ENCODE results near the gene MBNL1. TPM values are rescaled to one million over a fixed set of nuclear protein-coding genes. Genes with fewer than 3 reads are reported as not detected.

The MBNL1 gene
- total RNA-seq, 1 donor from 2014 or later, result 36.2 TPM

DNA sequence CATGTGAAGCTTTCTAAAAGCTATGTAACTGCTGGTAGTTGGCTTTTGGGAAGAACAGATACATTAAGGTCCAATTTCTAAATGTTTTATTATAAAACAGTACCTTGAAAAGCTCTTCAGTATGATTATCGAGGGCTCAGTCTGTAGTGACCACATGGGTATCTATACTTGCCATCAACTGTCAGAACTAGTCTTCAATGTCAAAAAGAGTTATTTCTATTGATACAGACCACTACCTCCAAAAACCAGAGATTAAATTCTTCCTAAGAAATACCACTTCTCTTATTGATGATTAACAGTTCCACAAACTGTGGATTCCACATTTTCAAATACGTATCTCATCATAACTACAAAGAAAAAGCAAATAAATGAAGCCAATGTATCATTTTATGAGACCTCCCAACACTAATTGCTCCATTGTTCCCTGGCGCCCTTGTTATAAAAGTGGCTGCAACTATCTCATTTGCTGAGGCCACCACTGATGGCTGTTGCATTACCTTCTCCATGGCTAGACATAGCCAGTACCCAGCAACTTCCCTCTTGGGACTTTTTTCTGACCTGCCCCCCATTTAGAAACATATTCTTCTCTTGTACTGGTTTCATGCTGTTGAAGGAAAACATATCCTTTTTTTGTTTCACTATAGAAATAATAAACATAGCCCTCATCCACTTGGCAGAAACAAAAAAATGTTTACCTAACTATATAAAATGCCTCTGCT, 33.9 kb upstream of the MBNL1 start:
- Mint-ChIP-seq H3K9me3 (peaks cover 3% of the 10 kb centered on the region), H3K36me3 (ENCODE audit: low read depth) (no peaks in the 10 kb centered on the region), H3K4me3 (no peak overlapping the region), H3K27me3 (ENCODE audit: low read depth) (no peaks in the 10 kb centered on the region), H3K4me1 (peaks cover 4% of the 10 kb centered on the region), H3K27ac (ENCODE audit: unreplicated experiment) (no peak overlapping the region)
- TF ChIP-seq CTCF (conservative IDR thresholded peaks at IDR 0.05), result no peak
- DNase-seq (ENCODE audit: low read depth, low spot score), result no peak

DNA sequence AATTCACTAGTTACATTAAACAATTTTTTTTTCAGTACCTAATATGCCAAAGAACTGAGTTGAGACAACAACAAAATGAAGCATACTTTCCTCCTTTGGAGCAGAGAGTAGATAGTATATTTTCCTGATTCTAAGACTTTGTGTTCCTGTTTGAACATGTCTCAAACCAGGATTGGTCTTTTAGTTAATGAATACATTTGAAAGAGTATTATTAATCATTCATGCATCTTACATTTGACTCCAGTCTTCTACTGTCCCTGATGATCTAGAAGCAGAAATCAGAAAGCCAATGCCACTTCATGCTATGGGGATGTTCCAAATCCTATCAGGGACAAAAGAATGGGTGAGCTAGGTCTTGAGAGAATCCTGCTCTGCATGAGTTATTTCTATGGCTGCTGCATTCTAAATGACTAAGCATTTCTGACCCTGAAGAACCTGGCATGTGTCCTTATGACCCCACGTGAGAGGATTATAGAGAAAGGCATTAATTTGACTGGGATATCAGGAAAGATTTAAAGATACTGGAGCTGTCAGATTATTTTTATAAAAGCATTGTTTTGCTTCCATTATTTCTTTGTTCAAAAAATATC, 32.9 kb upstream of the MBNL1 start:
- Mint-ChIP-seq H3K27me3 (ENCODE audit: low read depth) (no peaks in the 10 kb centered on the region), H3K9me3 (peaks cover 3% of the 10 kb centered on the region), H3K4me1 (peaks cover 4% of the 10 kb centered on the region), H3K36me3 (ENCODE audit: low read depth) (no peaks in the 10 kb centered on the region), H3K4me3 (no peak overlapping the region), H3K27ac (ENCODE audit: unreplicated experiment) (no peak overlapping the region)
- no peak for DNase-seq (ENCODE audit: low read depth, low spot score)
- no peak for TF ChIP-seq CTCF (conservative IDR thresholded peaks at IDR 0.05)

DNA sequence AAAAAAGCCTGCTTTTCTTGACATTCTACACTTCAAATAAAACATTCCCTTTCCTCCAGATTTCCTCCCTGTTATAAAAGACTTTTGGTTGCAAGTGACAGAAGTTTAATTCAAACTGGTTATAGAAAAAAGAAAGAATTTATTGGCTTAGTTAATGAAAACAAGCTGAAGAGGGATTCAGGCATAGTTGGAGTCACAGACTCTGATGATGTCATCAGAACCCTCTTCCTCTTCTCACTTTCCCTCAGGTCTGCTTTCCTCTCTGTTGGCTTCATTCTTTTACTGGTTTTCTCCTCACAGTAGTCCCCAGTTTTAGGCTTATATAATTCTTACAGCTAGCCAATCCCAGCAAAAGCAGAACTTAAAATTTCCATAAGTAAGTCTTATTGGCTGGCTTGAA, 32.0 kb upstream of the MBNL1 start:
- Mint-ChIP-seq H3K27ac (ENCODE audit: unreplicated experiment) (no peak overlapping the region), H3K9me3 (peaks cover 3% of the 10 kb centered on the region), H3K4me3 (no peak overlapping the region), H3K36me3 (ENCODE audit: low read depth) (no peaks in the 10 kb centered on the region), H3K27me3 (ENCODE audit: low read depth) (no peaks in the 10 kb centered on the region), H3K4me1 (peaks cover 4% of the 10 kb centered on the region)
- TF ChIP-seq CTCF (conservative IDR thresholded peaks at IDR 0.05), result no peak
- DNase-seq (ENCODE audit: low read depth, low spot score), result no peak

- Mint-ChIP-seq H3K27ac (ENCODE audit: unreplicated experiment) (no peak overlapping the region), H3K9me3 (peaks cover 3% of the 10 kb centered on the region), H3K36me3 (ENCODE audit: low read depth) (no peaks in the 10 kb centered on the region), H3K4me1 (no peaks in the 10 kb centered on the region), H3K4me3 (no peak overlapping the region), H3K27me3 (ENCODE audit: low read depth) (no peaks in the 10 kb centered on the region)
- TF ChIP-seq CTCF (conservative IDR thresholded peaks at IDR 0.05), result no peak
- DNase-seq (ENCODE audit: low read depth, low spot score), result no peak
Observed at GRCh38 chr3:152241142-152242017, 27.3 kb upstream of the MBNL1 start.

DNA sequence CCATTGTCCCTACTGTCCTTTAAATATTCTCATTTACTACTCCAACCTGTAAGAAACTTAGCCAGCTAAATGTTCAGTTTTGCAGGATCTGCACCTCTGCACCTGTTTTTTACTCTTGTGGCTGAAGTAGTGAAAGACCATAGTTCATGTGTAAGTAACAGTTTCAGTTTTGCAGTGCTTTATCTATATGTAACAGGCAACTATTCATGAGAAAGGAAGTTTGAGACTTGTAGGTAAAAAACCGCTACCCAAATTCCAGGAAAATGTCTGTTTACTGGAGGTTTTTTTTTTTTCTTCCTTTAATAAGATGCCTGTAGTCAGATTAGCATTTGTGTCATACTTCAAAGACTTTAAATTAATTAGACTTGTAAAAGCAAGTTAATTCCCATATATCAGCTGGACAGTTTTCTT, 25.4 kb upstream of the MBNL1 start:
- Mint-ChIP-seq H3K36me3 (ENCODE audit: low read depth) (no peaks in the 10 kb centered on the region), H3K9me3 (no peaks in the 10 kb centered on the region), H3K4me1 (no peaks in the 10 kb centered on the region), H3K27ac (ENCODE audit: unreplicated experiment) (no peak overlapping the region), H3K27me3 (ENCODE audit: low read depth) (no peaks in the 10 kb centered on the region), H3K4me3 (no peak overlapping the region)
- TF ChIP-seq CTCF (conservative IDR thresholded peaks at IDR 0.05), result no peak
- no peak for DNase-seq (ENCODE audit: low read depth, low spot score)
